Fibroblast of lung (primary cell): ENCODE results near the gene CCT6A. TPM values are rescaled to one million over a fixed set of nuclear protein-coding genes. Genes with fewer than 3 reads are reported as not detected.
"Not testable (repeated sequence)": the region's sequence is repeated elsewhere in the genome, so short reads cannot be mapped to it uniquely, and the experiment has no call there.

ENCODE experiments used
- DNase-seq, 2 donors: peaks; one replicate each; pipeline versions ENCODE4 v3.0.0 to v3.0.0-alpha.2; 2010; ENCODE audit warnings: low read depth in 2 of 2
- H2AFZ ChIP-seq: 2 replicates; pipeline ENCODE4 v1.5.1; 2012; ENCODE audit warnings: low read length, control low read depth, inconsistent platforms
- H3K27ac ChIP-seq: 2 replicates; pipeline ENCODE4 v1.5.1; 2011; ENCODE audit warnings: low read length, control low read depth; ENCODE audit not compliant: insufficient read depth
- H3K27me3 ChIP-seq: 2 replicates; pipeline ENCODE4 v1.5.1; 2011; ENCODE audit warnings: mild to moderate bottlenecking, low read length; ENCODE audit not compliant: control insufficient read depth, insufficient read depth
- H3K36me3 ChIP-seq: 2 replicates; pipeline ENCODE4 v1.5.1; 2011; ENCODE audit warnings: low read length; ENCODE audit not compliant: control insufficient read depth, insufficient read depth
- H3K4me1 ChIP-seq: 2 replicates; pipeline ENCODE4 v1.5.1; 2011; ENCODE audit warnings: low read length; ENCODE audit not compliant: control insufficient read depth, insufficient read depth; ENCODE audit errors: extremely low read depth
- H3K4me2 ChIP-seq: 2 replicates; pipeline ENCODE4 v1.5.1; 2011; ENCODE audit warnings: low read length, control low read depth; ENCODE audit not compliant: insufficient read depth; ENCODE audit errors: extremely low read depth
- H3K4me3 ChIP-seq, 4 experiments: fragments of 200-600 bp in 1 of 4; sonication (generic) in 1 of 4; replicated peaks in 1 of 4; 2 replicates each; pipeline ENCODE4 v1.5.1; 2011 to 2016; ENCODE audit warnings: low read length in 4 of 4, low read depth in 3 of 4, mild to moderate bottlenecking in 3 of 4, control low read depth in 2 of 4, inconsistent platforms in 1 of 4, mixed read lengths in 1 of 4; ENCODE audit not compliant: insufficient read depth in 1 of 4; ENCODE audit errors: control extremely low read depth in 1 of 4
- H3K79me2 ChIP-seq: 2 replicates; pipeline ENCODE4 v1.5.1; 2012; ENCODE audit warnings: mild to moderate bottlenecking, low read length, inconsistent platforms; ENCODE audit not compliant: control insufficient read depth, insufficient read depth
- H3K9ac ChIP-seq: 2 replicates; pipeline ENCODE4 v1.5.1; 2011; ENCODE audit warnings: mild to moderate bottlenecking, low read length, control low read depth; ENCODE audit not compliant: insufficient read depth
- H3K9me3 ChIP-seq: 2 replicates; pipeline ENCODE4 v1.5.1; 2012; ENCODE audit warnings: low read depth, low read length; ENCODE audit not compliant: control insufficient read depth, insufficient read depth
- H4K20me1 ChIP-seq: 2 replicates; pipeline ENCODE4 v1.5.1; 2011; ENCODE audit warnings: low read length; ENCODE audit not compliant: control insufficient read depth, insufficient read depth; ENCODE audit errors: extremely low read depth
- CTCF ChIP-seq, 2 donors: IDR thresholded peaks in 1 of 2; conservative IDR thresholded peaks in 1 of 2; 1 replicate in 1 of 2; 2 replicates in 1 of 2; pipeline ENCODE4 v1.5.1; 2011 to 2012; ENCODE audit warnings: low read length in 2 of 2, control low read depth in 1 of 2, inconsistent platforms in 1 of 2, low read depth in 1 of 2, mild to moderate bottlenecking in 1 of 2
- EZH2 ChIP-seq: IDR thresholded peaks from 2 replicates; pipeline ENCODE4 v1.5.1; 2012; ENCODE audit warnings: low read length, control low read depth, mild to moderate bottlenecking; ENCODE audit errors: missing control alignments
- polyA plus RNA-seq, 2 donors: library from polyadenylated mRNA; depleted of rRNA in 1 of 2; stranded (reverse) in 1 of 2; unstranded in 1 of 2; fragments of >200 nt; gene quantifications; 2 replicates each; pipeline ENCODE4 v1.2.1, GENCODE V29; 2011 to 2012; ENCODE audit warnings: missing spikeins in 1 of 2
- total RNA-seq: library from RNA; depleted of rRNA; stranded (reverse); fragments of >200 nt; gene quantifications from 2 replicates; pipeline ENCODE4 v1.2.1, GENCODE V29; 2014

Gene CCT6A
- total and polyA plus RNA-seq, 2 donors (not counting 1 experiment from before 2014, with no cell fraction given) = 158 to 172 TPM

GRCh38 chr7:56091591-56091990 is 40.0 kb downstream of the CCT6A start:
- Histone ChIP-seq H3K27me3 (no peaks in the 10 kb centered on the region), H4K20me1 (no peaks in the 10 kb centered on the region), H3K36me3 (peaks cover 2% of the 10 kb centered on the region), H3K4me2 (no peak overlapping the region), H3K4me1 (peaks cover 5% of the 10 kb centered on the region), H3K27ac (no peak overlapping the region), H3K9ac (no peak overlapping the region), H3K79me2 (no peaks in the 10 kb centered on the region), H3K9me3 (no peaks in the 10 kb centered on the region), H2AFZ (no peak overlapping the region), H3K4me3 (no peak overlapping the region)
- TF ChIP-seq EZH2 = no peak
- no peak for TF ChIP-seq CTCF (conservative IDR thresholded peaks at IDR 0.05 in 1 of 2, IDR thresholded peaks at IDR 0.05 in 1 of 2; ENCODE audit: low read depth in 1 of 2, low read length in 2 of 2)
- peak in 1 of 2 donors; percentile 7 for DNase-seq

GRCh38 chr7:56092388-56092787 is 40.8 kb downstream of the CCT6A start:
- not testable (repeated sequence) for DNase-seq

GRCh38 chr7:56092789-56093531 is 41.4 kb downstream of the CCT6A start, which contains the start of gene PHKG1:
Gene PHKG1 (minus strand): TSS chr7:56092952. CDS start chr7:56088941, 4,011 bp downstream.
- Histone ChIP-seq H3K79me2 (no peaks in the 10 kb centered on the region), H3K9me3 (no peaks in the 10 kb centered on the region), H3K9ac (no peak within 1 kb of the TSS), H3K4me2 (peak within 1 kb of the TSS; percentile 72), H3K27me3 (no peaks in the 10 kb centered on the region), H2AFZ (no peak within 1 kb of the TSS), H3K36me3 (no peaks in the 10 kb centered on the region), H4K20me1 (no peaks in the 10 kb centered on the region), H3K27ac (peak within 1 kb of the TSS; percentile 13), H3K4me3 (peak within 1 kb of the TSS in 1 of 4 experiments; percentile 35), H3K4me1 (peaks cover 6% of the 10 kb centered on the region)
- peak; percentile 80 to 91 for DNase-seq
- peak; percentile 63 to 72 for TF ChIP-seq CTCF (conservative IDR thresholded peaks at IDR 0.05 in 1 of 2, IDR thresholded peaks at IDR 0.05 in 1 of 2; ENCODE audit: low read depth in 1 of 2, low read length in 2 of 2)
- TF ChIP-seq EZH2 = no peak

More at GRCh38 chr7:56092388-56092787, 40.8 kb downstream of the CCT6A start:
- not testable (repeated sequence) for H3K27me3 ChIP-seq, H3K9ac ChIP-seq, H4K20me1 ChIP-seq, H3K4me1 ChIP-seq, H2AFZ ChIP-seq, H3K79me2 ChIP-seq, H3K36me3 ChIP-seq, H3K9me3 ChIP-seq
- Histone ChIP-seq H3K27ac (peak overlapping the region; percentile 13), H3K4me2 (peak overlapping the region; percentile 72), H3K4me3 (peak overlapping the region in 1 of 4 experiments; percentile 35)
